Right lobe of liver (tissue), 4 donors: ENCODE results near the gene DCXR.

ENCODE experiments used
- CTCF ChIP-seq, 4 donors: fragments of 200-600 bp in 3 of 4; fragments of 450-650 bp in 1 of 4; IDR thresholded peaks; one replicate each; pipeline versions ENCODE4 v1.5.1 to v1.8.0; 2016 to 2022; ENCODE audit warnings: antibody characterized with exemption in 4 of 4, mild to moderate bottlenecking in 2 of 4
- POLR2A ChIP-seq: fragments of 450-650 bp; IDR thresholded peaks from one replicate; pipeline ENCODE4 v1.6.1; 2017; ENCODE audit warnings: antibody characterized with exemption, mild to moderate bottlenecking
- donor health status: DM: no; HTN: no; CAD: no.
- donor health status: DM: no; HTN: no; CAD: no.
- donor health status: DM: no; HTN: yes; CAD: no.

GRCh38 chr17:82076785-82077591 lies 39.5 kb upstream of the DCXR start:
- TF ChIP-seq CTCF (IDR thresholded peaks at IDR 0.05) (no peak), POLR2A (no peak)
